Activated CD4-positive, alpha-beta T cell treated with anti-CD3 and anti-CD28 coated beads, Interleukin-2, Interleukin-4, amounts not matched to agents 100 ng/mL and 50 ng/mL, durations not matched to agents 16 hours and 8 hours (primary cell): ENCODE data around the gene CEP128.

ENCODE experiments used
- DNase-seq: peaks from one replicate; pipeline ENCODE4 v3.0.0-alpha.2; 2020; ENCODE audit warnings: low spot score

Gene CEP128

GRCh38 chr14:80608563-80608962 is 333.0 kb downstream of the CEP128 start:
- DNase-seq: no peak

- DNase-seq: no peak
These were observed 333.9 kb downstream of the CEP128 start for GRCh38 chr14:80607430-80608190.

- DNase-seq: no peak
These were observed 335.2 kb downstream of the CEP128 start for GRCh38 chr14:80606347-80606772.

GRCh38 chr14:80605536-80605935 is 336.0 kb downstream of the CEP128 start:
- DNase-seq: no peak

- DNase-seq: no peak
These were observed 338.6 kb downstream of the CEP128 start for GRCh38 chr14:80602946-80603345.

GRCh38 chr14:80587096-80587724 is 354.3 kb downstream of the CEP128 start:
- peak; percentile 71 for DNase-seq

GRCh38 chr14:80586131-80586530 is 355.4 kb downstream of the CEP128 start:
- DNase-seq: no peak

GRCh38 chr14:80585506-80585835 is 356.1 kb downstream of the CEP128 start:
- no peak for DNase-seq

GRCh38 chr14:80584744-80585505 is 356.6 kb downstream of the CEP128 start:
- no peak for DNase-seq

- no peak for DNase-seq
These were observed 363.9 kb downstream of the CEP128 start for GRCh38 chr14:80577599-80577998.

GRCh38 chr14:80576401-80576800 is 365.1 kb downstream of the CEP128 start:
- no peak for DNase-seq

- peak; percentile 16 for DNase-seq
These were observed 365.8 kb downstream of the CEP128 start for GRCh38 chr14:80575763-80576162.

GRCh38 chr14:80572666-80573065 is 368.9 kb downstream of the CEP128 start:
- DNase-seq: no peak

GRCh38 chr14:80570930-80571298 is 370.6 kb downstream of the CEP128 start:
- DNase-seq: no peak

- no peak for DNase-seq
These were observed 373.5 kb downstream of the CEP128 start for GRCh38 chr14:80567905-80568536.

GRCh38 chr14:80565001-80565400 is 376.5 kb downstream of the CEP128 start:
- no peak for DNase-seq

GRCh38 chr14:80564051-80564450 is 377.5 kb downstream of the CEP128 start:
- DNase-seq: no peak

GRCh38 chr14:80560800-80561657 is 380.5 kb downstream of the CEP128 start:
- DNase-seq: peak; percentile 30

- DNase-seq: no peak
These were observed 387.4 kb downstream of the CEP128 start for GRCh38 chr14:80554139-80554538.

GRCh38 chr14:80549141-80549540 is 392.4 kb downstream of the CEP128 start:
- DNase-seq: no peak
